Ovary (tissue), 3 donors: ENCODE measurements around the gene SPDEF.

Experiments used
- EP300 ChIP-seq: sonication (generic); formaldehyde crosslinking; IDR thresholded peaks from one replicate; pipeline ENCODE4 v1.6.1; 2017; ENCODE audit warnings: antibody characterized with exemption
- POLR2A ChIP-seq: fragments of 450-650 bp; IDR thresholded peaks from one replicate; pipeline ENCODE4 v1.6.1; 2017; ENCODE audit warnings: antibody characterized with exemption, mild to moderate bottlenecking, moderate library complexity
- TF ChIP-seq, protein P1 (sequence below), 3 donors: fragments of 450-650 bp in 2 of 3; fragments of 200-600 bp in 1 of 3; IDR thresholded peaks; one replicate each; pipeline versions ENCODE4 v1.5.1 to v1.8.0; 2016 to 2022; ENCODE audit warnings: antibody characterized with exemption in 3 of 3, mild to moderate bottlenecking in 1 of 3
- donor health status: DM: no; HTN: no; CAD: no.

DNA sequence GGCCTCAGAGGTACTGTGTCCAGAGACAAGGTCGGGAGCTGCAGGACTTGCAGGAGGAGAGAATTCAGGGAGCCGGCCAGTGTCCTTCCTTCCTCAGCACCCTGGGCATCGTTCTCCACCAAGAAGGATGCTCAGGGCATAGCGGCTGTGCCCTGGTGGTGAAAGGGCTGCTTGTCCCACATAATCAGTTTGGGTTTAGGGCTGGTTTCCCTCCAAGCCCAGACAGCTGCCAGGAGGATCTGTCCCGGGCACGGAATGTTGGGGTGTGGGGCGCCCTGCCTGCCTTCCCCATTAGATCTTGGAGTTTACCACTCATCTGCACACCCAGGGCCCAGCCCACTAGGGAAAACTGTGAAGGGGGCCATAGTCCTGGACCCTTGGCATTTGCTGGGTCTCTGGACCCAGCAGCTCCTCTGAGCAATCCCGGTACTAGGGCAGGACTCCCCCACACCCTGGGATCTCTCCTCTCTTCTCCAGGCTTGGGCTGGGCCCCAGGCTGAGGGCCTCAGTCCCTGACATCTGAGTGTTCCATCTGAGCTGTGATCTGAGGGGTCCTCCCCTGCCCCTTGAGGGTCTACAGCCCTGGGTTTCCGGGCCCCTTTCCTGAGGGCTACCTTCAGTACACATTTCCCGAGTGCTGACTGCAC is 18.6 kb upstream of the SPDEF start:
- TF ChIP-seq EP300 (no peak), POLR2A (no peak)
- TF ChIP-seq, protein P1, sequence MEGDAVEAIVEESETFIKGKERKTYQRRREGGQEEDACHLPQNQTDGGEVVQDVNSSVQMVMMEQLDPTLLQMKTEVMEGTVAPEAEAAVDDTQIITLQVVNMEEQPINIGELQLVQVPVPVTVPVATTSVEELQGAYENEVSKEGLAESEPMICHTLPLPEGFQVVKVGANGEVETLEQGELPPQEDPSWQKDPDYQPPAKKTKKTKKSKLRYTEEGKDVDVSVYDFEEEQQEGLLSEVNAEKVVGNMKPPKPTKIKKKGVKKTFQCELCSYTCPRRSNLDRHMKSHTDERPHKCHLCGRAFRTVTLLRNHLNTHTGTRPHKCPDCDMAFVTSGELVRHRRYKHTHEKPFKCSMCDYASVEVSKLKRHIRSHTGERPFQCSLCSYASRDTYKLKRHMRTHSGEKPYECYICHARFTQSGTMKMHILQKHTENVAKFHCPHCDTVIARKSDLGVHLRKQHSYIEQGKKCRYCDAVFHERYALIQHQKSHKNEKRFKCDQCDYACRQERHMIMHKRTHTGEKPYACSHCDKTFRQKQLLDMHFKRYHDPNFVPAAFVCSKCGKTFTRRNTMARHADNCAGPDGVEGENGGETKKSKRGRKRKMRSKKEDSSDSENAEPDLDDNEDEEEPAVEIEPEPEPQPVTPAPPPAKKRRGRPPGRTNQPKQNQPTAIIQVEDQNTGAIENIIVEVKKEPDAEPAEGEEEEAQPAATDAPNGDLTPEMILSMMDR (IDR thresholded peaks at IDR 0.05): no peak
